ENCODE results near the gene PRR14L. TPM values are rescaled to one million over a fixed set of nuclear protein-coding genes. Genes with fewer than 3 reads are reported as not detected.
"Not testable (repeated sequence)": the region's sequence is repeated elsewhere in the genome, so short reads cannot be mapped to it uniquely, and the experiment has no call there.

The PRR14L gene
- total and polyA plus RNA-seq, 2 donors = 10.1 to 10.7 TPM

GRCh38 chr22:31747441-31747840 is 2.5 kb downstream of the PRR14L start:
- no peaks in the 10 kb centered on the region for H3K9me3 ChIP-seq (ENCODE audit: control insufficient read depth in 2 of 2, insufficient read depth in 1 of 2, low read length in 1 of 2)
- H3K4me3 ChIP-seq (ENCODE audit: low read length in 2 of 2) = no peak overlapping the region
- H3K27ac ChIP-seq (ENCODE audit: low read depth in 1 of 2, low read length in 1 of 2) = no peak overlapping the region
- H3K27me3 ChIP-seq (ENCODE audit: control insufficient read depth in 2 of 2, insufficient read depth in 1 of 2, low read length in 1 of 2) = no peaks in the 10 kb centered on the region
- peaks cover 3 to 15% of the 10 kb centered on the region in 2 donors for H3K36me3 ChIP-seq (ENCODE audit: control insufficient read depth in 2 of 2, insufficient read depth in 2 of 2, low read length in 1 of 2)
- no peak for DNase-seq (ENCODE audit: low read depth in 6 of 9, low spot score in 9 of 9)
- H3K4me1 ChIP-seq (ENCODE audit: control insufficient read depth in 2 of 2, insufficient read depth in 2 of 2, low read length in 2 of 2) = peaks cover 10 to 25% of the 10 kb centered on the region in 2 donors
- WGBS = 95% methylated on average over 4 of the region's 4 CpGs

- H3K27ac ChIP-seq (ENCODE audit: low read depth in 1 of 2, low read length in 1 of 2) = no peak overlapping the region
- H3K4me3 ChIP-seq (ENCODE audit: low read length in 2 of 2) = no peak overlapping the region
- 92% methylated on average over 7 of the region's 7 CpGs for WGBS
- DNase-seq (ENCODE audit: low read depth in 6 of 9, low spot score in 9 of 9) = no peak
- H3K27me3 ChIP-seq (ENCODE audit: control insufficient read depth in 2 of 2, insufficient read depth in 1 of 2, low read length in 1 of 2) = no peaks in the 10 kb centered on the region
- H3K9me3 ChIP-seq (ENCODE audit: control insufficient read depth in 2 of 2, insufficient read depth in 1 of 2, low read length in 1 of 2) = no peaks in the 10 kb centered on the region
- peaks cover 6 to 20% of the 10 kb centered on the region in 2 donors for H3K36me3 ChIP-seq (ENCODE audit: control insufficient read depth in 2 of 2, insufficient read depth in 2 of 2, low read length in 1 of 2)
- H3K4me1 ChIP-seq (ENCODE audit: control insufficient read depth in 2 of 2, insufficient read depth in 2 of 2, low read length in 2 of 2) = peaks cover 4 to 9% of the 10 kb centered on the region in 2 donors
These were observed 6.1 kb downstream of the PRR14L start for GRCh38 chr22:31743871-31744270.

GRCh38 chr22:31742682-31743081 is 7.2 kb downstream of the PRR14L start:
- H3K9me3 ChIP-seq (ENCODE audit: control insufficient read depth in 2 of 2, insufficient read depth in 1 of 2, low read length in 1 of 2) = no peaks in the 10 kb centered on the region
- peaks cover 0 to 4% of the 10 kb centered on the region in 2 donors for H3K4me1 ChIP-seq (ENCODE audit: control insufficient read depth in 2 of 2, insufficient read depth in 2 of 2, low read length in 2 of 2)
- H3K27ac ChIP-seq (ENCODE audit: low read depth in 1 of 2, low read length in 1 of 2) = no peak overlapping the region
- peaks cover 10 to 20% of the 10 kb centered on the region in 2 donors for H3K36me3 ChIP-seq (ENCODE audit: control insufficient read depth in 2 of 2, insufficient read depth in 2 of 2, low read length in 1 of 2)
- DNase-seq (ENCODE audit: low read depth in 6 of 9, low spot score in 9 of 9) = no peak
- H3K27me3 ChIP-seq (ENCODE audit: control insufficient read depth in 2 of 2, insufficient read depth in 1 of 2, low read length in 1 of 2) = no peaks in the 10 kb centered on the region
- no peak overlapping the region for H3K4me3 ChIP-seq (ENCODE audit: low read length in 2 of 2)
- 97% methylated on average over 2 of the region's 2 CpGs for WGBS

- Histone ChIP-seq H3K9me3 (ENCODE audit: control insufficient read depth in 2 of 2, insufficient read depth in 1 of 2, low read length in 1 of 2) (no peaks in the 10 kb centered on the region), H3K27ac (ENCODE audit: low read depth in 1 of 2, low read length in 1 of 2) (no peak overlapping the region), H3K36me3 (ENCODE audit: control insufficient read depth in 2 of 2, insufficient read depth in 2 of 2, low read length in 1 of 2) (peaks cover 10 to 17% of the 10 kb centered on the region in 2 donors), H3K4me1 (ENCODE audit: control insufficient read depth in 2 of 2, insufficient read depth in 2 of 2, low read length in 2 of 2) (peaks cover 0 to 4% of the 10 kb centered on the region in 2 donors), H3K4me3 (ENCODE audit: low read length in 2 of 2) (no peak overlapping the region), H3K27me3 (ENCODE audit: control insufficient read depth in 2 of 2, insufficient read depth in 1 of 2, low read length in 1 of 2) (no peaks in the 10 kb centered on the region)
- DNase-seq (ENCODE audit: low read depth in 6 of 9, low spot score in 9 of 9) = no peak
- WGBS = 96% methylated on average over 3 of the region's 3 CpGs
These were observed 7.8 kb downstream of the PRR14L start for GRCh38 chr22:31742115-31742514.

- not testable (repeated sequence) for H3K27me3 ChIP-seq (ENCODE audit: control insufficient read depth in 2 of 2, insufficient read depth in 1 of 2, low read length in 1 of 2); H3K4me1 ChIP-seq (ENCODE audit: control insufficient read depth in 2 of 2, insufficient read depth in 2 of 2, low read length in 2 of 2); H3K4me3 ChIP-seq (ENCODE audit: low read length in 2 of 2); DNase-seq (ENCODE audit: low read depth in 6 of 9, low spot score in 9 of 9); H3K9me3 ChIP-seq (ENCODE audit: control insufficient read depth in 2 of 2, insufficient read depth in 1 of 2, low read length in 1 of 2); H3K27ac ChIP-seq (ENCODE audit: low read depth in 1 of 2, low read length in 1 of 2)
- WGBS = 98% methylated on average over 7 of the region's 7 CpGs
- peaks cover 12 to 20% of the 10 kb centered on the region in 2 donors for H3K36me3 ChIP-seq (ENCODE audit: control insufficient read depth in 2 of 2, insufficient read depth in 2 of 2, low read length in 1 of 2)
These were observed 9.6 kb downstream of the PRR14L start for GRCh38 chr22:31740314-31740713.

GRCh38 chr22:31739795-31740201 is 10.1 kb downstream of the PRR14L start:
- DNase-seq (ENCODE audit: low read depth in 6 of 9, low spot score in 9 of 9) = no peak
- Histone ChIP-seq H3K27ac (ENCODE audit: low read depth in 1 of 2, low read length in 1 of 2) (no peak overlapping the region), H3K9me3 (ENCODE audit: control insufficient read depth in 2 of 2, insufficient read depth in 1 of 2, low read length in 1 of 2) (no peaks in the 10 kb centered on the region), H3K27me3 (ENCODE audit: control insufficient read depth in 2 of 2, insufficient read depth in 1 of 2, low read length in 1 of 2) (no peaks in the 10 kb centered on the region), H3K36me3 (ENCODE audit: control insufficient read depth in 2 of 2, insufficient read depth in 2 of 2, low read length in 1 of 2) (peaks cover 12 to 22% of the 10 kb centered on the region in 2 donors), H3K4me3 (ENCODE audit: low read length in 2 of 2) (no peak overlapping the region), H3K4me1 (ENCODE audit: control insufficient read depth in 2 of 2, insufficient read depth in 2 of 2, low read length in 2 of 2) (peaks cover 0 to 4% of the 10 kb centered on the region in 2 donors)
- 94% methylated on average over 2 of the region's 2 CpGs for WGBS

- Histone ChIP-seq H3K36me3 (ENCODE audit: control insufficient read depth in 2 of 2, insufficient read depth in 2 of 2, low read length in 1 of 2) (peaks cover 16 to 22% of the 10 kb centered on the region in 2 donors), H3K4me3 (ENCODE audit: low read length in 2 of 2) (no peak overlapping the region), H3K27me3 (ENCODE audit: control insufficient read depth in 2 of 2, insufficient read depth in 1 of 2, low read length in 1 of 2) (no peaks in the 10 kb centered on the region), H3K27ac (ENCODE audit: low read depth in 1 of 2, low read length in 1 of 2) (no peak overlapping the region), H3K4me1 (ENCODE audit: control insufficient read depth in 2 of 2, insufficient read depth in 2 of 2, low read length in 2 of 2) (peaks cover 0 to 4% of the 10 kb centered on the region in 2 donors), H3K9me3 (ENCODE audit: control insufficient read depth in 2 of 2, insufficient read depth in 1 of 2, low read length in 1 of 2) (no peaks in the 10 kb centered on the region)
- WGBS = 97% methylated on average over 2 of the region's 2 CpGs
- DNase-seq (ENCODE audit: low read depth in 6 of 9, low spot score in 9 of 9) = no peak
These were observed 11.4 kb downstream of the PRR14L start for GRCh38 chr22:31738566-31738965.

GRCh38 chr22:31737932-31738331 is 12.0 kb downstream of the PRR14L start:
- H3K9me3 ChIP-seq (ENCODE audit: control insufficient read depth in 2 of 2, insufficient read depth in 1 of 2, low read length in 1 of 2) = no peaks in the 10 kb centered on the region
- DNase-seq (ENCODE audit: low read depth in 6 of 9, low spot score in 9 of 9) = peak in 1 of 9 donors; percentile 18
- H3K36me3 ChIP-seq (ENCODE audit: control insufficient read depth in 2 of 2, insufficient read depth in 2 of 2, low read length in 1 of 2) = peaks cover 16 to 23% of the 10 kb centered on the region in 2 donors
- no peaks in the 10 kb centered on the region for H3K27me3 ChIP-seq (ENCODE audit: control insufficient read depth in 2 of 2, insufficient read depth in 1 of 2, low read length in 1 of 2)
- H3K4me1 ChIP-seq (ENCODE audit: control insufficient read depth in 2 of 2, insufficient read depth in 2 of 2, low read length in 2 of 2) = peaks cover 0 to 4% of the 10 kb centered on the region in 2 donors
- no peak overlapping the region for H3K4me3 ChIP-seq (ENCODE audit: low read length in 2 of 2)
- 86% methylated on average over 5 of the region's 5 CpGs for WGBS
- H3K27ac ChIP-seq (ENCODE audit: low read depth in 1 of 2, low read length in 1 of 2) = no peak overlapping the region

GRCh38 chr22:31736458-31736857 is 13.5 kb downstream of the PRR14L start:
- Histone ChIP-seq H3K4me3 (ENCODE audit: low read length in 2 of 2) (no peak overlapping the region), H3K36me3 (ENCODE audit: control insufficient read depth in 2 of 2, insufficient read depth in 2 of 2, low read length in 1 of 2) (peaks cover 16 to 20% of the 10 kb centered on the region in 2 donors), H3K4me1 (ENCODE audit: control insufficient read depth in 2 of 2, insufficient read depth in 2 of 2, low read length in 2 of 2) (peaks cover 0 to 4% of the 10 kb centered on the region in 2 donors), H3K27me3 (ENCODE audit: control insufficient read depth in 2 of 2, insufficient read depth in 1 of 2, low read length in 1 of 2) (no peaks in the 10 kb centered on the region), H3K9me3 (ENCODE audit: control insufficient read depth in 2 of 2, insufficient read depth in 1 of 2, low read length in 1 of 2) (no peaks in the 10 kb centered on the region), H3K27ac (ENCODE audit: low read depth in 1 of 2, low read length in 1 of 2) (no peak overlapping the region)
- no peak for DNase-seq (ENCODE audit: low read depth in 6 of 9, low spot score in 9 of 9)
- WGBS = 98% methylated on average over 2 of the region's 2 CpGs

Data from thymus (tissue), 11 donors.